IMR-90 (cell line): ENCODE measurements around the gene MED26. TPM values are rescaled to one million over a fixed set of nuclear protein-coding genes. Genes with fewer than 3 reads are reported as not detected.

ENCODE experiments used
- ATAC-seq: fragments of 200-7000 bp; cut with Tn5 transposase; 2 replicates; pipeline ENCODE4 v1.9.1; 2020; ENCODE audit warnings: low read depth, mild to moderate bottlenecking, moderate library complexity
- BruUV-seq: library from RNA; stranded (reverse); fragments of 400-500 nt; replicated peaks from 2 replicates; lab custom pipeline; 2021; lab: Mats Ljungman, UMichigan
- CTCF ChIA-PET: fragments of 300-600 bp; formaldehyde crosslinking; extraction: SDS; loops from one replicate; lab custom pipeline; 2021; ENCODE audit warnings: antibody characterized with exemption; lab: Yijun Ruan, JAX
- POLR2A ChIA-PET: fragments of 300-600 bp; sonication (Branson Sonifier 250); formaldehyde crosslinking; loops from one replicate; lab custom pipeline; 2022; ENCODE audit warnings: antibody characterized with exemption; ENCODE audit not compliant: unreplicated experiment; lab: Charles Lee
- DNase-seq: peaks from one replicate; pipeline ENCODE4 v3.0.0; 2013
- H2AFZ ChIP-seq: replicated peaks from 2 replicates; pipeline ENCODE3; 2013; ENCODE audit warnings: low read length, mild to moderate bottlenecking; ENCODE audit not compliant: poor library complexity
- H2AK5ac ChIP-seq: 2 replicates; pipeline ENCODE4 v1.6.1; 2013; ENCODE audit warnings: low read depth, low read length, inconsistent platforms
- H2AK9ac ChIP-seq: replicated peaks from 2 replicates; pipeline ENCODE3; 2013; ENCODE audit warnings: mild to moderate bottlenecking, low read depth, low read length, moderate library complexity; ENCODE audit not compliant: poor library complexity
- H2BK120ac ChIP-seq: 2 replicates; pipeline ENCODE4 v1.6.1; 2013; ENCODE audit warnings: low read depth, low read length, inconsistent platforms
- H2BK15ac ChIP-seq: 3 replicates; pipeline ENCODE4 v1.6.1; 2013; ENCODE audit warnings: low read depth, low read length, inconsistent platforms
- H2BK20ac ChIP-seq: 2 replicates; pipeline ENCODE4 v1.6.1; 2013; ENCODE audit warnings: low read depth, mild to moderate bottlenecking, inconsistent platforms, low read length, moderate library complexity
- H2BK5ac ChIP-seq: 2 replicates; pipeline ENCODE4 v1.6.1; 2013; ENCODE audit warnings: mild to moderate bottlenecking, low read depth, low read length, inconsistent platforms; ENCODE audit not compliant: poor library complexity, severe bottlenecking
- H3K14ac ChIP-seq: replicated peaks from 2 replicates; pipeline ENCODE4 v1.6.1; 2013; ENCODE audit warnings: low read depth, low read length, inconsistent platforms
- H3K18ac ChIP-seq: 2 replicates; pipeline ENCODE4 v1.6.1; 2013; ENCODE audit warnings: low read depth, low read length, control low read depth
- H3K23ac ChIP-seq: 2 replicates; pipeline ENCODE4 v1.6.1; 2013; ENCODE audit warnings: low read depth, low read length, inconsistent platforms
- H3K27ac ChIP-seq: 2 replicates; pipeline ENCODE4 v1.5.1; 2013; ENCODE audit warnings: mild to moderate bottlenecking, control low read depth, low read length; ENCODE audit not compliant: insufficient read depth
- H3K27me3 ChIP-seq: 2 replicates; pipeline ENCODE4 v1.6.1; 2013; ENCODE audit warnings: low read length; ENCODE audit not compliant: control insufficient read depth, insufficient read depth
- H3K36me3 ChIP-seq: 2 replicates; pipeline ENCODE4 v1.6.1; 2013; ENCODE audit warnings: low read length, mixed read lengths; ENCODE audit not compliant: control insufficient read depth, insufficient read depth
- H3K4ac ChIP-seq: 2 replicates; pipeline ENCODE4 v1.6.1; 2013; ENCODE audit warnings: low read depth, low read length, inconsistent platforms
- H3K4me1 ChIP-seq: 2 replicates; pipeline ENCODE4 v1.6.1; 2013; ENCODE audit warnings: low read length, mixed read lengths; ENCODE audit not compliant: control insufficient read depth, insufficient read depth
- H3K4me2 ChIP-seq: 2 replicates; pipeline ENCODE4 v1.6.1; 2013; ENCODE audit warnings: low read depth, mild to moderate bottlenecking, control low read depth, low read length, moderate library complexity
- H3K4me3 ChIP-seq: 2 replicates; pipeline ENCODE4 v1.5.1; 2013; ENCODE audit warnings: low read depth, mild to moderate bottlenecking, control low read depth, low read length, moderate library complexity; ENCODE audit not compliant: insufficient read depth
- H3K56ac ChIP-seq: 2 replicates; pipeline ENCODE4 v1.6.1; 2013; ENCODE audit warnings: low read length, inconsistent platforms; ENCODE audit not compliant: insufficient read depth; ENCODE audit errors: extremely low read depth
- H3K79me1 ChIP-seq, 2 experiments: 2 replicates each; pipeline ENCODE4 v1.6.1; 2013; ENCODE audit warnings: low read length in 2 of 2, inconsistent platforms in 1 of 2, low read depth in 1 of 2
- H3K9ac ChIP-seq: 2 replicates; pipeline ENCODE4 v1.6.1; 2013; ENCODE audit warnings: low read depth, low read length, control low read depth
- H3K9me1 ChIP-seq: 2 replicates; pipeline ENCODE4 v1.6.1; 2013; ENCODE audit warnings: low read length, inconsistent platforms; ENCODE audit not compliant: insufficient read depth
- H3K9me3 ChIP-seq: 2 replicates; pipeline ENCODE4 v1.6.1; 2013; ENCODE audit warnings: low read length; ENCODE audit not compliant: control insufficient read depth, insufficient read depth
- H4K20me1 ChIP-seq: 2 replicates; pipeline ENCODE4 v1.6.1; 2013; ENCODE audit warnings: low read length, inconsistent platforms; ENCODE audit not compliant: insufficient read depth
- H4K5ac ChIP-seq: 2 replicates; pipeline ENCODE4 v1.6.1; 2013; ENCODE audit warnings: mild to moderate bottlenecking, low read depth, low read length, control low read depth
- H4K8ac ChIP-seq, 2 experiments: 2 replicates each; pipeline ENCODE4 v1.6.1; 2013; ENCODE audit warnings: low read depth in 2 of 2, low read length in 2 of 2, control low read depth in 1 of 2, inconsistent platforms in 1 of 2
- H4K91ac ChIP-seq: 2 replicates; pipeline ENCODE4 v1.6.1; 2013; ENCODE audit warnings: low read depth, low read length, inconsistent platforms; ENCODE audit not compliant: insufficient read depth
- FOS ChIP-seq: fragments of 150-350 bp; IDR thresholded peaks from 2 replicates; pipeline ENCODE4 v1.6.1; 2016; ENCODE audit warnings: low read depth, low read length
- MAZ ChIP-seq: IDR thresholded peaks from 2 replicates; pipeline ENCODE4 v1.6.1; 2012; ENCODE audit warnings: low read depth, mild to moderate bottlenecking, low read length, improper control_type of control experiment, moderate library complexity, borderline replicate concordance
- WGBS, 2 experiments: methylation state at CpG; one replicate each; pipeline versions ENCODE4 v1.1.5 to v1.1.7; 2013; ENCODE audit warnings: missing lambda C conversion rate in 2 of 2; ENCODE audit not compliant: insufficient read length in 1 of 2; ENCODE audit errors: extremely low coverage in 2 of 2; 5-methylcytosine and 5-hydroxymethylcytosine counted together
- dilution Hi-C: fragments of 300-500 bp; cut with HindIII; formaldehyde crosslinking; loops from one replicate; pipeline ENCODE4 v1.14.3; 2018; ENCODE audit warnings: low sequenced_read_pairs; ENCODE audit not compliant: unreplicated experiment
- in situ Hi-C: fragments of 300-500 bp; cut with MboI; formaldehyde crosslinking; loops from 3 replicates; pipeline ENCODE4 v1.14.3; 2019; ENCODE audit warnings: low sequenced_read_pairs, inconsistent platforms, mixed read lengths
- intact Hi-C: fragments of 100-400 bp; cut with micrococcal nuclease; formaldehyde crosslinking; loops from 2 replicates; pipeline ENCODE4 v1.10.0; 2022
- polyA plus RNA-seq, 3 experiments: library from polyadenylated mRNA; depleted of rRNA; stranded (reverse); fragments of >200 nt; gene quantifications; 2 replicates each; pipeline ENCODE4 v1.2.3, GENCODE V29; 2012; ENCODE audit warnings: low replicate concordance in 1 of 3
- total RNA-seq: library from RNA; depleted of rRNA; stranded (reverse); fragments of >200 nt; gene quantifications from 2 replicates; pipeline ENCODE4 v1.2.3, GENCODE V29; 2012

The MED26 gene
- total and polyA plus RNA-seq, 2 of the 4 experiments (the other 2 are of a cell fraction), result 2.0 to 4.0 TPM

DNA sequence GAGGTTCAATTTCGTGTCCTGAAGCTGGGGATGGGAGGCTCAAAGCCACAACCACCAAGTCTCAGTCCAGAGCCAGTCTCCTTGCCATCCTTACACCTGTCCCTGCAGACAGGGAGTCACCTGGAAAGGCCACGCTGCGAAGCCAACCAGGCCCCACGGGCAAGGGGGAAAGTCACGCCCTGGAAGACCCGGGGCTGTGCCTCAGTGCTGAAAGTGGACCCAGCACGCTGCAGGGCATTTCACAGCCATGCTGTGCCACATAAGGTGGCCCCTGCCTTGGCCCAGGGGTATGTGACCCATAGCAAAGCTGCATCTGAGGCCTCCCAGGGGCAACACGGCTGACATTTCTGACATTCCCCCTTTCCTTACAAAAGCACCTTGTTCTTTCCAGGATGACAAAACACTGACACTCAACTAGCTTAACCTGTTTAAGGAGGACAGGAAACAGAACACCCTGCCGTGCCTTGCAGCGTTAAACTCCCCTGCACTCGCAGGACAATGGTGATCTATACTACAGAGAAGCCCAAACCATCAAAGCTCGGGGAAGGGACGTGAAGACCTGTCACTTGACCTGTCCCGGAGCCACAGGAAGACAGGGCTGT lies 100.6 kb downstream of the MED26 start:
- Histone ChIP-seq H2BK5ac (no peak overlapping the region), H3K9me3 (no peaks in the 10 kb centered on the region), H2AFZ (no peak overlapping the region), H3K56ac (no peak overlapping the region), H3K4me3 (no peak overlapping the region), H2AK9ac (no peak overlapping the region), H3K27me3 (no peaks in the 10 kb centered on the region), H3K79me1 (peaks cover 17 to 19% of the 10 kb centered on the region in 2 experiments), H3K23ac (no peak overlapping the region), H3K36me3 (peaks cover 87% of the 10 kb centered on the region), H2BK120ac (no peak overlapping the region), H2AK5ac (no peak overlapping the region), H3K18ac (no peak overlapping the region), H3K27ac (no peak overlapping the region), H2BK15ac (no peak overlapping the region), H3K4me1 (no peaks in the 10 kb centered on the region), H4K20me1 (peaks cover 18% of the 10 kb centered on the region; the same call in 1 of the 2 replicates), H4K91ac (no peak overlapping the region), H3K9me1 (no peaks in the 10 kb centered on the region), H3K4me2 (no peak overlapping the region), H3K14ac (no peak overlapping the region), H4K5ac (no peak overlapping the region), H2BK20ac (no peak overlapping the region), H4K8ac (no peak overlapping the region), H3K4ac (no peak overlapping the region), H3K9ac (no peak overlapping the region)
- BruUV-seq, result no TSS peak
- POLR2A ChIA-PET, result interaction anchor here (0.6 kb wide), 1 partner anchor 31 kb away, joined by 3 read pairs; the partner anchor contains the start of genes C19orf44 and CALR3
- in situ Hi-C loops, result no loop called here
- dilution Hi-C loops, result no loop called here
- ATAC-seq, result no peak
- no peak for DNase-seq
- TF ChIP-seq FOS, result no peak
- TF ChIP-seq MAZ, result no peak
- CTCF ChIA-PET, result no interaction called here
- 82% methylated on average over 12 of the region's 14 CpGs; no CpG with 5 or more reads in 1 of the 2 experiments for WGBS, 2 experiments
- intact Hi-C loops, result no loop called here
